HepG2 (cell line): Measurements from ENCODE around the gene KISS1R. TPM values are rescaled to one million over a fixed set of nuclear protein-coding genes. Genes with fewer than 3 reads are reported as not detected.

ENCODE experiments used
- CBX2 ChIP-seq, 2 experiments: fragments of 200-600 bp in 1 of 2; sonication (generic); formaldehyde crosslinking in 1 of 2; IDR thresholded peaks; 2 replicates each; pipeline versions ENCODE4 v1.7.0 to v1.8.1; 2018 to 2022; ENCODE audit warnings: low read depth in 2 of 2, low read length in 1 of 2, mild to moderate bottlenecking in 1 of 2, missing genetic modification reagents in 1 of 2
- CC2D1A ChIP-seq: sonication (generic); formaldehyde crosslinking; IDR thresholded peaks from 2 replicates; pipeline ENCODE4 v1.8.1; 2023; ENCODE audit warnings: mild to moderate bottlenecking, missing genetic modification reagents
- KDM1A ChIP-seq: IDR thresholded peaks from 2 replicates; pipeline ENCODE4 v1.6.1; 2016; ENCODE audit warnings: missing compliant biosample characterization
- KDM5B ChIP-seq: sonication (generic); formaldehyde crosslinking; IDR thresholded peaks from 2 replicates; pipeline ENCODE4 v1.4.0; 2020; ENCODE audit warnings: missing genetic modification reagents, mild to moderate bottlenecking, borderline replicate concordance
- KMT2A ChIP-seq: sonication (generic); formaldehyde crosslinking; IDR thresholded peaks from 2 replicates; pipeline ENCODE4 v1.4.0; 2020; ENCODE audit warnings: missing genetic modification reagents
- LCORL ChIP-seq, 2 experiments: fragments of 450-650 bp in 1 of 2; sonication (generic) in 1 of 2; formaldehyde crosslinking in 1 of 2; IDR thresholded peaks; 2 replicates each; pipeline versions ENCODE4 v1.5.0 to v1.6.1; 2017 to 2020; ENCODE audit warnings: antibody characterized with exemption in 1 of 2, missing genetic modification reagents in 1 of 2
- MATR3 ChIP-seq: sonication (generic); formaldehyde crosslinking; IDR thresholded peaks from 2 replicates; pipeline ENCODE4 v1.4.0; 2020; ENCODE audit warnings: missing genetic modification reagents
- MIER3 ChIP-seq: IDR thresholded peaks from 2 replicates; pipeline ENCODE4 v1.6.1; 2016; ENCODE audit warnings: missing compliant biosample characterization, borderline replicate concordance
- NFE2L2 ChIP-seq: fragments of 150-350 bp; IDR thresholded peaks from 2 replicates; pipeline ENCODE4 v1.6.1; 2014; ENCODE audit warnings: low read length
- PAWR ChIP-seq: sonication (generic); formaldehyde crosslinking; IDR thresholded peaks from 2 replicates; pipeline ENCODE4 v1.4.0; 2020; ENCODE audit warnings: missing genetic modification reagents, mild to moderate bottlenecking, borderline replicate concordance
- RAD51 ChIP-seq: fragments of 450-650 bp; IDR thresholded peaks from 2 replicates; pipeline ENCODE4 v1.6.1; 2016; ENCODE audit warnings: borderline replicate concordance
- RXRB ChIP-seq: IDR thresholded peaks from 2 replicates; pipeline ENCODE4 v1.6.1; 2016; ENCODE audit warnings: borderline replicate concordance, missing genetic modification reagents, missing compliant biosample characterization
- SMYD3 ChIP-seq: sonication (generic); formaldehyde crosslinking; IDR thresholded peaks from 2 replicates; pipeline ENCODE4 v1.8.1; 2023; ENCODE audit warnings: mild to moderate bottlenecking, missing genetic modification reagents
- UBTF ChIP-seq: sonication (generic); formaldehyde crosslinking; IDR thresholded peaks from 2 replicates; pipeline ENCODE4 v1.4.0; 2020; ENCODE audit warnings: mild to moderate bottlenecking, missing genetic modification reagents
- ZBTB2 ChIP-seq: sonication (generic); formaldehyde crosslinking; IDR thresholded peaks from 2 replicates; pipeline ENCODE4 v1.8.0; 2022; ENCODE audit warnings: low read depth, missing genetic modification reagents
- ZNF557 ChIP-seq: sonication (generic); formaldehyde crosslinking; IDR thresholded peaks from 2 replicates; pipeline ENCODE4 v1.4.0; 2020; ENCODE audit warnings: missing genetic modification reagents
- ZNF7 ChIP-seq: IDR thresholded peaks from 2 replicates; pipeline ENCODE4 v1.6.1; 2016; ENCODE audit warnings: missing biosample characterization, missing genetic modification reagents
- ZSCAN12 ChIP-seq: sonication (generic); formaldehyde crosslinking; IDR thresholded peaks from 2 replicates; pipeline ENCODE4 v1.9.0; 2021; ENCODE audit warnings: mild to moderate bottlenecking, missing genetic modification reagents
- polyA plus RNA-seq, 8 experiments: library from polyadenylated mRNA; depleted of rRNA in 3 of 8; stranded (reverse) in 7 of 8; unstranded in 1 of 8; fragments of >200 nt; fragmentation: Illumina TruSeq in 4 of 8; extraction: Trizol in 4 of 8; gene quantifications; 2 replicates each; pipeline versions ENCODE4 v1.2.1 to v1.2.3, GENCODE V29; 2011 to 2016; ENCODE audit warnings: low read depth in 4 of 8, missing spikeins in 1 of 8, mixed read lengths in 1 of 8; ENCODE audit not compliant: insufficient read depth in 1 of 8
- total RNA-seq, 5 experiments: library from RNA; depleted of rRNA; stranded (reverse); fragments of >200 nt; fragmentation: Illumina TruSeq; extraction: Trizol; gene quantifications; 2 replicates each; pipeline ENCODE4 v1.2.3, GENCODE V29; 2016; ENCODE audit warnings: low read depth in 1 of 5
- TF ChIP-seq, protein P1 (sequence below): sonication (generic); formaldehyde crosslinking; conservative IDR thresholded peaks from 2 replicates; pipeline ENCODE4 v1.4.0; 2020; ENCODE audit warnings: missing genetic modification reagents
- TF ChIP-seq, protein P2 (sequence below): IDR thresholded peaks from 2 replicates; pipeline ENCODE4 v1.6.1; 2012; ENCODE audit warnings: low read length, improper control_type of control experiment

The KISS1R gene
- total and polyA plus RNA-seq, 2 of the 13 experiments (the other 11 are each of a cell fraction or from before 2014, with no cell fraction given) = 1.1 to 10.2 TPM

GRCh38 chr19:892894-893689 lies 24.0 kb upstream of the KISS1R start, which contains the start of the genes MED16 and RNU6-9 (continued):
- TF ChIP-seq RAD51 (no peak), KDM5B (peak; percentile 58; the same call in 1 of the 2 replicates), NFE2L2 (no peak), CC2D1A (CRISPR knock-in tag) (no peak), ZSCAN12 (CRISPR knock-in tag) (no peak), LCORL (IDR thresholded peaks at IDR 0.05) (no peak), LCORL (CRISPR knock-in tag; IDR thresholded peaks at IDR 0.05) (no peak), KDM1A (CRISPR knock-in tag) (no peak), SMYD3 (peak; percentile 66; the same call in 1 of the 2 replicates), UBTF (CRISPR knock-in tag) (no peak; the same call in 1 of the 2 replicates), PAWR (no peak), ZNF557 (CRISPR knock-in tag) (no peak), ZBTB2 (CRISPR knock-in tag) (no peak; the same call in 1 of the 2 replicates), ZNF7 (no peak), RXRB (CRISPR knock-in tag) (peak; percentile 40; the same call in 1 of the 2 replicates), CBX2 (IDR thresholded peaks at IDR 0.05; ENCODE audit: low read depth, low read length) (no peak), CBX2 (CRISPR knock-in tag; IDR thresholded peaks at IDR 0.05; ENCODE audit: low read depth) (no peak), MATR3 (no peak), KMT2A (CRISPR knock-in tag) (peak; percentile 16; the same call in 1 of the 2 replicates), MIER3 (CRISPR knock-in tag) (no peak)
- TF ChIP-seq, protein P1, sequence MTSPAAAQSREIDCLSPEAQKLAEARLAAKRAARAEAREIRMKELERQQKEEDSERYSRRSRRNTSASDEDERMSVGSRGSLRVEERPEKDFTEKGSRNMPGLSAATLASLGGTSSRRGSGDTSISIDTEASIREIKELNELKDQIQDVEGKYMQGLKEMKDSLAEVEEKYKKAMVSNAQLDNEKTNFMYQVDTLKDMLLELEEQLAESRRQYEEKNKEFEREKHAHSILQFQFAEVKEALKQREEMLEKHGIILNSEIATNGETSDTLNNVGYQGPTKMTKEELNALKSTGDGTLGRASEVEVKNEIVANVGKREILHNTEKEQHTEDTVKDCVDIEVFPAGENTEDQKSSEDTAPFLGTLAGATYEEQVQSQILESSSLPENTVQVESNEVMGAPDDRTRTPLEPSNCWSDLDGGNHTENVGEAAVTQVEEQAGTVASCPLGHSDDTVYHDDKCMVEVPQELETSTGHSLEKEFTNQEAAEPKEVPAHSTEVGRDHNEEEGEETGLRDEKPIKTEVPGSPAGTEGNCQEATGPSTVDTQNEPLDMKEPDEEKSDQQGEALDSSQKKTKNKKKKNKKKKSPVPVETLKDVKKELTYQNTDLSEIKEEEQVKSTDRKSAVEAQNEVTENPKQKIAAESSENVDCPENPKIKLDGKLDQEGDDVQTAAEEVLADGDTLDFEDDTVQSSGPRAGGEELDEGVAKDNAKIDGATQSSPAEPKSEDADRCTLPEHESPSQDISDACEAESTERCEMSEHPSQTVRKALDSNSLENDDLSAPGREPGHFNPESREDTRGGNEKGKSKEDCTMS (CRISPR knock-in tag) = no peak
- TF ChIP-seq, protein P2, sequence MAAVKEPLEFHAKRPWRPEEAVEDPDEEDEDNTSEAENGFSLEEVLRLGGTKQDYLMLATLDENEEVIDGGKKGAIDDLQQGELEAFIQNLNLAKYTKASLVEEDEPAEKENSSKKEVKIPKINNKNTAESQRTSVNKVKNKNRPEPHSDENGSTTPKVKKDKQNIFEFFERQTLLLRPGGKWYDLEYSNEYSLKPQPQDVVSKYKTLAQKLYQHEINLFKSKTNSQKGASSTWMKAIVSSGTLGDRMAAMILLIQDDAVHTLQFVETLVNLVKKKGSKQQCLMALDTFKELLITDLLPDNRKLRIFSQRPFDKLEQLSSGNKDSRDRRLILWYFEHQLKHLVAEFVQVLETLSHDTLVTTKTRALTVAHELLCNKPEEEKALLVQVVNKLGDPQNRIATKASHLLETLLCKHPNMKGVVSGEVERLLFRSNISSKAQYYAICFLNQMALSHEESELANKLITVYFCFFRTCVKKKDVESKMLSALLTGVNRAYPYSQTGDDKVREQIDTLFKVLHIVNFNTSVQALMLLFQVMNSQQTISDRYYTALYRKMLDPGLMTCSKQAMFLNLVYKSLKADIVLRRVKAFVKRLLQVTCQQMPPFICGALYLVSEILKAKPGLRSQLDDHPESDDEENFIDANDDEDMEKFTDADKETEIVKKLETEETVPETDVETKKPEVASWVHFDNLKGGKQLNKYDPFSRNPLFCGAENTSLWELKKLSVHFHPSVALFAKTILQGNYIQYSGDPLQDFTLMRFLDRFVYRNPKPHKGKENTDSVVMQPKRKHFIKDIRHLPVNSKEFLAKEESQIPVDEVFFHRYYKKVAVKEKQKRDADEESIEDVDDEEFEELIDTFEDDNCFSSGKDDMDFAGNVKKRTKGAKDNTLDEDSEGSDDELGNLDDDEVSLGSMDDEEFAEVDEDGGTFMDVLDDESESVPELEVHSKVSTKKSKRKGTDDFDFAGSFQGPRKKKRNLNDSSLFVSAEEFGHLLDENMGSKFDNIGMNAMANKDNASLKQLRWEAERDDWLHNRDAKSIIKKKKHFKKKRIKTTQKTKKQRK = no peak
